Body of pancreas (tissue), 4 donors: ENCODE measurements around the gene PLEKHA7.

Experiments
- POLR2A ChIP-seq, 3 donors: fragments of 450-650 bp; IDR thresholded peaks; one replicate each; pipeline ENCODE4 v1.6.1; 2016; ENCODE audit warnings: antibody characterized with exemption in 3 of 3, mild to moderate bottlenecking in 2 of 3
- TF ChIP-seq, protein P1 (sequence below), 7 experiments: fragments of 450-650 bp in 4 of 7; fragments of 200-600 bp in 3 of 7; sonication (generic) in 3 of 7; IDR thresholded peaks; one replicate each; pipeline ENCODE4 v1.5.1; 2016 to 2019; ENCODE audit warnings: antibody characterized with exemption in 7 of 7

DNA sequence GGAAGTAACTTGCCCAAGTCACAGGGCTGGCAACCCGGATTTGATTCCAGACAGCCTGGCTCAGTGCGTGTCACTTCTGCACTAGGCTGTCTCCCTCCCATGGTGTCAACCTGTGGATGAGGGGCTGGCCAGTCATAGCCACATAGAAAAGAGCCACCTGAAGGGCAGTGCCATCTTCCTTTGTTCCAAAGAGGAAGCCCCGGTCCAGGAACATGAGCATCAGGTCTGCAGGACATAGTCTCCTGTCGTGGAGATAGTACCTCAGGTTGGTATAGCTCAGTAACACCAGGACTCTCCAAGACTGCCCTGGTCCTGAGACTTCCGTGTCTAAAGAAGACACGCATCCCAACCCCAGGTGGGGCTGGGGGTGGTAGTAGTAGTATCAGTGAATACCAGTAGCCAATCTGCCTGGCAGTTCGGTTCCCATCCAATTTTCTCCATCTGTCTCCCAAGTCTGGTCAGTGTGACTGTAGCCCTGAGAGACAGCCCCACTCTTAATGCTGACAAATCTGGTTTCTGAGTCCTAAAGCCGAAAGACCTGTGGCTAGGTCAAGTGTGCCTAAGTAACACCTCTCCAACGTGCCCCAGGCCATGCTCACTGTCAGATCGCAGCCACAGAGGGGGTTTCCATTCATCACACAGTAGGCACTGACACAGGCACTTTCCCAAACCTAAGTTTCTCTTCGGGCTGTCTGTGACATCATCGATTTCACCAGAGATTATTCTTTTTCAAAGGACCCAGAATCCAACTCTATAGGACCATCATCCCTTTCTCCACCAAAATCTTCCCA is 242.7 kb downstream of the PLEKHA7 start:
- TF ChIP-seq POLR2A (IDR thresholded peaks at IDR 0.05) = no peak
- TF ChIP-seq, protein P1, sequence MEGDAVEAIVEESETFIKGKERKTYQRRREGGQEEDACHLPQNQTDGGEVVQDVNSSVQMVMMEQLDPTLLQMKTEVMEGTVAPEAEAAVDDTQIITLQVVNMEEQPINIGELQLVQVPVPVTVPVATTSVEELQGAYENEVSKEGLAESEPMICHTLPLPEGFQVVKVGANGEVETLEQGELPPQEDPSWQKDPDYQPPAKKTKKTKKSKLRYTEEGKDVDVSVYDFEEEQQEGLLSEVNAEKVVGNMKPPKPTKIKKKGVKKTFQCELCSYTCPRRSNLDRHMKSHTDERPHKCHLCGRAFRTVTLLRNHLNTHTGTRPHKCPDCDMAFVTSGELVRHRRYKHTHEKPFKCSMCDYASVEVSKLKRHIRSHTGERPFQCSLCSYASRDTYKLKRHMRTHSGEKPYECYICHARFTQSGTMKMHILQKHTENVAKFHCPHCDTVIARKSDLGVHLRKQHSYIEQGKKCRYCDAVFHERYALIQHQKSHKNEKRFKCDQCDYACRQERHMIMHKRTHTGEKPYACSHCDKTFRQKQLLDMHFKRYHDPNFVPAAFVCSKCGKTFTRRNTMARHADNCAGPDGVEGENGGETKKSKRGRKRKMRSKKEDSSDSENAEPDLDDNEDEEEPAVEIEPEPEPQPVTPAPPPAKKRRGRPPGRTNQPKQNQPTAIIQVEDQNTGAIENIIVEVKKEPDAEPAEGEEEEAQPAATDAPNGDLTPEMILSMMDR (IDR thresholded peaks at IDR 0.05) = no peak
